ENCODE measurements around the gene GAGE12C.
"Not testable (repeated sequence)": the region's sequence is repeated elsewhere in the genome, so short reads cannot be mapped to it uniquely, and the experiment has no call there.

Gene GAGE12C, protein sequence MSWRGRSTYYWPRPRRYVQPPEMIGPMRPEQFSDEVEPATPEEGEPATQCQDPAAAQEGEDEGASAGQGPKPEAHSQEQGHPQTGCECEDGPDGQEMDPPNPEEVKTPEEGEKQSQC

DNA sequence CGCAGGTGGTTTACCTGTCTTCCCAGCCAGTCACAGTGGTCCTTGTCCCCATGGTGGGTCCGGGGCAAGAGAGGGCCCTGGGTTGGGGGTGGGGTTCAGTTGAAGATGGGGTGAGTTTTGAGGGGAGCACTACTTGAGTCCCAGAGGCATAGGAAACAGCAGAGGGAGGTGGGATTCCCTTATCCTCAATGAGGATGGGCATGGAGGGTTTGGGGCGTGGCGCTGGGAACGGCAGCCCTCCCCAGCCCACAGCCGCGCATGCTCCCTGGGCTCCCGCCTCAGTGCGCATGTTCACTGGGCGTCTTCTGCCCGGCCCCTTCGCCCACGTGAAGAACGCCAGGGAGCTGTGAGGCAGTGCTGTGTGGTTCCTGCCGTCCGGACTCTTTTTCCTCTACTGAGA, at the start of gene GAGE12C:
GAGE12C (plus strand) TSS at position 301 of the 400 bp plus-strand sequence. CDS start 1,155 bp downstream, outside the sequence.
- not testable (repeated sequence) for DNase-seq (ENCODE audit: low read depth in 2 of 2)

DNA sequence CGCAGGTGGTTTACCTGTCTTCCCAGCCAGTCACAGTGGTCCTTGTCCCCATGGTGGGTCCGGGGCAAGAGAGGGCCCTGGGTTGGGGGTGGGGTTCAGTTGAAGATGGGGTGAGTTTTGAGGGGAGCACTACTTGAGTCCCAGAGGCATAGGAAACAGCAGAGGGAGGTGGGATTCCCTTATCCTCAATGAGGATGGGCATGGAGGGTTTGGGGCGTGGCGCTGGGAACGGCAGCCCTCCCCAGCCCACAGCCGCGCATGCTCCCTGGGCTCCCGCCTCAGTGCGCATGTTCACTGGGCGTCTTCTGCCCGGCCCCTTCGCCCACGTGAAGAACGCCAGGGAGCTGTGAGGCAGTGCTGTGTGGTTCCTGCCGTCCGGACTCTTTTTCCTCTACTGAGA, 9.5 kb downstream of the GAGE12C start, which contains the start of gene GAGE12D:
GAGE12D (plus strand) TSS at position 301 of the 400 bp plus-strand sequence. CDS start 1,155 bp downstream, outside the sequence.
- not testable (repeated sequence) for DNase-seq (ENCODE audit: low read depth in 2 of 2)

DNA sequence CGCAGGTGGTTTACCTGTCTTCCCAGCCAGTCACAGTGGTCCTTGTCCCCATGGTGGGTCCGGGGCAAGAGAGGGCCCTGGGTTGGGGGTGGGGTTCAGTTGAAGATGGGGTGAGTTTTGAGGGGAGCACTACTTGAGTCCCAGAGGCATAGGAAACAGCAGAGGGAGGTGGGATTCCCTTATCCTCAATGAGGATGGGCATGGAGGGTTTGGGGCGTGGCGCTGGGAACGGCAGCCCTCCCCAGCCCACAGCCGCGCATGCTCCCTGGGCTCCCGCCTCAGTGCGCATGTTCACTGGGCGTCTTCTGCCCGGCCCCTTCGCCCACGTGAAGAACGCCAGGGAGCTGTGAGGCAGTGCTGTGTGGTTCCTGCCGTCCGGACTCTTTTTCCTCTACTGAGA, 19.0 kb downstream of the GAGE12C start, which contains the start of gene GAGE12E:
GAGE12E (plus strand) TSS at position 301 of the 400 bp plus-strand sequence. CDS start 1,155 bp downstream, outside the sequence.
- not testable (repeated sequence) for DNase-seq (ENCODE audit: low read depth in 2 of 2)

DNA sequence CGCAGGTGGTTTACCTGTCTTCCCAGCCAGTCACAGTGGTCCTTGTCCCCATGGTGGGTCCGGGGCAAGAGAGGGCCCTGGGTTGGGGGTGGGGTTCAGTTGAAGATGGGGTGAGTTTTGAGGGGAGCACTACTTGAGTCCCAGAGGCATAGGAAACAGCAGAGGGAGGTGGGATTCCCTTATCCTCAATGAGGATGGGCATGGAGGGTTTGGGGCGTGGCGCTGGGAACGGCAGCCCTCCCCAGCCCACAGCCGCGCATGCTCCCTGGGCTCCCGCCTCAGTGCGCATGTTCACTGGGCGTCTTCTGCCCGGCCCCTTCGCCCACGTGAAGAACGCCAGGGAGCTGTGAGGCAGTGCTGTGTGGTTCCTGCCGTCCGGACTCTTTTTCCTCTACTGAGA, 28.6 kb downstream of the GAGE12C start, which contains the start of gene GAGE12F:
GAGE12F (plus strand) TSS at position 301 of the 400 bp plus-strand sequence. CDS start 1,155 bp downstream, outside the sequence.
- DNase-seq (ENCODE audit: low read depth in 2 of 2): not testable (repeated sequence)

DNA sequence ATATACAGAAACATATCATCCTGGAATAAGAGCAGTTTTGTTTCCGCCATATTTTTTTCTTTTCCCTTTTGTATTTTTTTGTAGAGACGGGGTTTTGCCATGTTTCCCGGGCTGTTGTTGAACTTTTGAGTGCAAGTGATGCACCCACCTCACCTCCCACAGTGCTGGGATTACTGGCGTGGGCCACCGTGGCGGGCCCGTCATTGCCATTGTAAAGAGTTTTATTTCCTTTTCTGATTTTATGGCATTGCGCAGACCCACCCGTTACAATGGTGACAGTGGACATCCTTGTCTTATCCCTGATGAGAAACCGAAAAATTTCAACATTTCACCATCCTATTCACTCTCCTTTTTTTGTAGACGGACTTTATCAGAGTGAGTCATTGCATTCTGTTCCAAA, 36.8 kb downstream of the GAGE12C start:
- not testable (repeated sequence) for DNase-seq (ENCODE audit: low read depth in 2 of 2)

DNA sequence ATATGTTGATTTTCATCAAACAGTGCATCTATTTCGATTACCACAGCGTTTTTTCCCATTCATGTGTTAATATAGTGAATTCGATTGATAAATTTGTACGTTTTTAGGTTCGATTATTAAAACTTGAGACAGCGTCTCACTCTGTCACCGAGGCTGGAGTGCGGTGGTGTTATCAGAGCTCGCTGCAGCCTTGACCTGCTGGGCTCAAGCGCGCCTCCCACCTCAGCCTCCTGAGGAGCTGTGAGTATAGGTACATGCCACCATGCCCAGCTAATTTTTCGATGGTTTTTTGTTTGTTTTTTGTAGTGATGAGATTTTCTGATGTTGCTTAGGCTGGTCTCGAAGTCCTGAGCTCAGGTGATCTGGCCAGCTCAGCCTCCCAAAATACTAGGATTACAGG, 37.2 kb downstream of the GAGE12C start:
- DNase-seq (ENCODE audit: low read depth in 2 of 2): not testable (repeated sequence)

DNA sequence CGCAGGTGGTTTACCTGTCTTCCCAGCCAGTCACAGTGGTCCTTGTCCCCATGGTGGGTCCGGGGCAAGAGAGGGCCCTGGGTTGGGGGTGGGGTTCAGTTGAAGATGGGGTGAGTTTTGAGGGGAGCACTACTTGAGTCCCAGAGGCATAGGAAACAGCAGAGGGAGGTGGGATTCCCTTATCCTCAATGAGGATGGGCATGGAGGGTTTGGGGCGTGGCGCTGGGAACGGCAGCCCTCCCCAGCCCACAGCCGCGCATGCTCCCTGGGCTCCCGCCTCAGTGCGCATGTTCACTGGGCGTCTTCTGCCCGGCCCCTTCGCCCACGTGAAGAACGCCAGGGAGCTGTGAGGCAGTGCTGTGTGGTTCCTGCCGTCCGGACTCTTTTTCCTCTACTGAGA, 38.1 kb downstream of the GAGE12C start, which contains the start of gene GAGE12G:
GAGE12G (plus strand) TSS at position 301 of the 400 bp plus-strand sequence. CDS start 1,155 bp downstream, outside the sequence.
- not testable (repeated sequence) for DNase-seq (ENCODE audit: low read depth in 2 of 2)

DNA sequence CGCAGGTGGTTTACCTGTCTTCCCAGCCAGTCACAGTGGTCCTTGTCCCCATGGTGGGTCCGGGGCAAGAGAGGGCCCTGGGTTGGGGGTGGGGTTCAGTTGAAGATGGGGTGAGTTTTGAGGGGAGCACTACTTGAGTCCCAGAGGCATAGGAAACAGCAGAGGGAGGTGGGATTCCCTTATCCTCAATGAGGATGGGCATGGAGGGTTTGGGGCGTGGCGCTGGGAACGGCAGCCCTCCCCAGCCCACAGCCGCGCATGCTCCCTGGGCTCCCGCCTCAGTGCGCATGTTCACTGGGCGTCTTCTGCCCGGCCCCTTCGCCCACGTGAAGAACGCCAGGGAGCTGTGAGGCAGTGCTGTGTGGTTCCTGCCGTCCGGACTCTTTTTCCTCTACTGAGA, 47.7 kb downstream of the GAGE12C start, which contains the start of gene GAGE12H:
GAGE12H (plus strand) TSS at position 301 of the 400 bp plus-strand sequence. CDS start 1,155 bp downstream, outside the sequence.
- not testable (repeated sequence) for DNase-seq (ENCODE audit: low read depth in 2 of 2)

Measured in stimulated activated CD8-positive, alpha-beta memory T cell treated with anti-CD3 and anti-CD28 coated beads, Interleukin-2, amount 100 ng/mL, for 1 hour (primary cell).